Ascending aorta (tissue), 2 donors: ENCODE results near the gene ABCC12. TPM values are rescaled to one million over a fixed set of nuclear protein-coding genes. Genes with fewer than 3 reads are reported as not detected.

ENCODE experiments used
- DNase-seq, 2 donors: peaks; one replicate each; pipeline ENCODE4 v3.0.0-alpha.2; 2019; ENCODE audit warnings: low spot score in 2 of 2
- H3K27ac ChIP-seq, 2 donors: fragments of 200-600 bp; sonication (generic); one replicate each; pipeline ENCODE4 v1.5.1; 2016 to 2017; ENCODE audit warnings: mild to moderate bottlenecking in 1 of 2
- H3K27me3 ChIP-seq: fragments of 200-600 bp; sonication (generic); one replicate; pipeline ENCODE4 v1.5.1; 2017
- H3K36me3 ChIP-seq, 2 donors: fragments of 200-600 bp; sonication (generic); one replicate each; pipeline ENCODE4 v1.5.1; 2016
- H3K4me1 ChIP-seq, 2 donors: fragments of 200-600 bp; sonication (generic); one replicate each; pipeline ENCODE4 v1.5.1; 2016 to 2017; ENCODE audit warnings: mild to moderate bottlenecking in 1 of 2
- H3K4me3 ChIP-seq, 2 donors: fragments of 200-600 bp; sonication (generic); one replicate each; pipeline ENCODE4 v1.5.1; 2016 to 2017; ENCODE audit warnings: mild to moderate bottlenecking in 1 of 2
- H3K9me3 ChIP-seq, 2 donors: fragments of 200-600 bp; sonication (generic); one replicate each; pipeline ENCODE4 v1.5.1; 2016
- CTCF ChIP-seq, 3 experiments: fragments of 200-600 bp in 2 of 3; fragments of 450-650 bp in 1 of 3; sonication (generic) in 2 of 3; IDR thresholded peaks; one replicate each; pipeline ENCODE4 v1.5.1; 2016 to 2019; ENCODE audit warnings: antibody characterized with exemption in 3 of 3, mild to moderate bottlenecking in 1 of 3, moderate library complexity in 1 of 3
- intact Hi-C: fragments of 100-400 bp; cut with DNase I; formaldehyde crosslinking; loops from one replicate; pipeline ENCODE4 v1.15.1; 2023
- total RNA-seq: library from RNA; depleted of rRNA; stranded (reverse); fragments of >200 nt; gene quantifications from one replicate; pipeline ENCODE4 v1.1.0, GENCODE V29; 2016

The ABCC12 gene
- total RNA-seq, 1 donor from 2014 or later = not detected

GRCh38 chr16:48194828-48195556 lies 39.2 kb upstream of the ABCC12 start:
- no peak for DNase-seq
- no peak overlapping the region for H3K27ac ChIP-seq
- no peak for TF ChIP-seq CTCF (IDR thresholded peaks at IDR 0.05)
- intact Hi-C loops = no loop called here
- no peaks in the 10 kb centered on the region for H3K9me3 ChIP-seq
- H3K36me3 ChIP-seq = no peaks in the 10 kb centered on the region
- no peaks in the 10 kb centered on the region for H3K4me1 ChIP-seq
- H3K4me3 ChIP-seq = no peak overlapping the region
- no peaks in the 10 kb centered on the region for H3K27me3 ChIP-seq

GRCh38 chr16:48193846-48194245 lies 38.1 kb upstream of the ABCC12 start:
- no peak overlapping the region for H3K4me3 ChIP-seq
- no peaks in the 10 kb centered on the region for H3K36me3 ChIP-seq
- no peak for TF ChIP-seq CTCF (IDR thresholded peaks at IDR 0.05)
- H3K27ac ChIP-seq = no peak overlapping the region
- H3K4me1 ChIP-seq = no peaks in the 10 kb centered on the region
- H3K9me3 ChIP-seq = no peaks in the 10 kb centered on the region
- H3K27me3 ChIP-seq = no peaks in the 10 kb centered on the region
- intact Hi-C loops = no loop called here
- DNase-seq = no peak

- Histone ChIP-seq H3K27me3 (no peaks in the 10 kb centered on the region), H3K27ac (no peak overlapping the region), H3K4me3 (no peak overlapping the region), H3K36me3 (no peaks in the 10 kb centered on the region), H3K4me1 (no peaks in the 10 kb centered on the region), H3K9me3 (no peaks in the 10 kb centered on the region)
- no peak for DNase-seq
- intact Hi-C loops = no loop called here
- no peak for TF ChIP-seq CTCF (IDR thresholded peaks at IDR 0.05)
Observed at GRCh38 chr16:48188449-48189102, 32.8 kb upstream of the ABCC12 start.

DNA sequence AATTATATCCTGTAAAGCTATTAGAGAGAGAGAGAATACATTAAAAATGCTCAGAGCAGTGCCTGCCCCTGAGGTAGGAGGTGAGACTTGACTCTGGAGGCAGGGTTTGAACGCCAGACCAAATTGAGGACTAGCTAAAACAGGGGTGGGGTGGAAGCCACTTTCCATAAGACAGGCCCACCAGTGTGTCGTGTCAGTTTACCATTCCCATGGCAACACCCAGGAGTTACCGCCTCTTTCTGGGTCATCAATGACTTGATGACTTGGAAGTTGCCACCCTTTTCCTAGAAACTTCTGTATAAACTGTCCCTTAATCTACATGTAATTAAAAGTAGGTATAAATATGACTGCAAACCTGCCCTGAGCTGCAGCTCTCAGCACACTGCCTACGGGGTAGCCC lies 32.0 kb upstream of the ABCC12 start:
- Histone ChIP-seq H3K4me1 (no peaks in the 10 kb centered on the region), H3K9me3 (no peaks in the 10 kb centered on the region), H3K27ac (no peak overlapping the region), H3K4me3 (no peak overlapping the region), H3K27me3 (no peaks in the 10 kb centered on the region), H3K36me3 (no peaks in the 10 kb centered on the region)
- TF ChIP-seq CTCF (IDR thresholded peaks at IDR 0.05) = no peak
- DNase-seq = no peak
- intact Hi-C loops = no loop called here

DNA sequence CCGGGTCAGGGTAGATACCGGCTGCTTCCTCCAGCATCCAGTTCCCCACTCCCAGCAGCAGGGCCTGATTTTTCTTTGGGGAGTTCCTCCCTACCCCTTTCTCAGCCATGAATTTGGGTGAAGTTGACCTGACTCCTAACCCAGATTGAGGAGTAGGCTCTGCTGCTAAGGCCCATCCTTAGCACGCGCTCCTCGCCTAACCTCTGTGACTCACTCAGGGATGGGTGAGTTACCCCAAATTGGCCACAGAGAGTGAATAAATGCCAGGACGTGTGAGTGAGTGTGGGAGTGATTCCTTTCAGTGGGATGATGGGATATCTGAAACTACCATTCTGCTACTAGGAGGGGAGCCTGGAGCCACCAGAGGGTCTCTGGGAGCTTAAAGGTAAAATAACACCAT lies 28.9 kb upstream of the ABCC12 start:
- H3K27me3 ChIP-seq = no peaks in the 10 kb centered on the region
- H3K4me1 ChIP-seq = no peaks in the 10 kb centered on the region
- intact Hi-C loops = no loop called here
- DNase-seq = no peak
- no peak for TF ChIP-seq CTCF (IDR thresholded peaks at IDR 0.05)
- H3K4me3 ChIP-seq = no peak overlapping the region
- no peaks in the 10 kb centered on the region for H3K9me3 ChIP-seq
- no peak overlapping the region for H3K27ac ChIP-seq
- no peaks in the 10 kb centered on the region for H3K36me3 ChIP-seq
